ENCODE measurements around the gene BNC2. TPM values are rescaled to one million over a fixed set of nuclear protein-coding genes. Genes with fewer than 3 reads are reported as not detected.

Gene BNC2
- total RNA-seq, 2 donors from 2014 or later = 16.1 to 16.9 TPM

DNA sequence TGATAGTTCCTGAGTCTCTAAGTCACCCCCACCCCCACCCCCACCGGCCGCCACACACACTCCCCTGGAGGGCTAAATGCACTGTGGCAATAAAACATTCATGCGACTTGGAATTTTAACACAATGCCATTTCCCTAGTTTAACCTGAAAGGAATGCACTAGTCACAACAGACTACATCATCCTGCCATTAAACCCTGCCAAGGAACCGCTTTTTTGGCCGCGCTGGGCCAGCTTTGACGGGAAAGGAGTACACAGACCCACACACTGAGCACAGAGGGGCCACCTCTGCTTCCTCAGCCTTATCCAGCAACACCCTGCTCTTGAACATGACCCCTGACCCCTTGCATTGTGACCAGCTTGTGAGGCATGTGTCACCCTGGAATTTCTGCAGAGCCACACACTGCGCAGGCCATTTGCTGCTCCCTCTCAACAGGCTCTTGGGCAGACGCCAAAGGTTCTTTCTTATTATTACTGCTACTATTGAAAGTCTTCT is 165.3 kb downstream of the BNC2 start:
- peak overlapping the region; percentile 73 for H3K4me3 ChIP-seq
- H3K27me3 ChIP-seq (replicated peaks; ENCODE audit: insufficient read depth) = no peaks in the 10 kb centered on the region
- no peaks in the 10 kb centered on the region for H3K36me3 ChIP-seq
- peak overlapping the region; percentile 90 to 94 for H3K27ac ChIP-seq
- ATAC-seq (ENCODE audit: insufficient number of reproducible peaks, low FRiP score, low read depth) = peak; percentile 97
- DNase-seq (ENCODE audit: low spot score) = peak; percentile 93
- TF ChIP-seq, protein P1, sequence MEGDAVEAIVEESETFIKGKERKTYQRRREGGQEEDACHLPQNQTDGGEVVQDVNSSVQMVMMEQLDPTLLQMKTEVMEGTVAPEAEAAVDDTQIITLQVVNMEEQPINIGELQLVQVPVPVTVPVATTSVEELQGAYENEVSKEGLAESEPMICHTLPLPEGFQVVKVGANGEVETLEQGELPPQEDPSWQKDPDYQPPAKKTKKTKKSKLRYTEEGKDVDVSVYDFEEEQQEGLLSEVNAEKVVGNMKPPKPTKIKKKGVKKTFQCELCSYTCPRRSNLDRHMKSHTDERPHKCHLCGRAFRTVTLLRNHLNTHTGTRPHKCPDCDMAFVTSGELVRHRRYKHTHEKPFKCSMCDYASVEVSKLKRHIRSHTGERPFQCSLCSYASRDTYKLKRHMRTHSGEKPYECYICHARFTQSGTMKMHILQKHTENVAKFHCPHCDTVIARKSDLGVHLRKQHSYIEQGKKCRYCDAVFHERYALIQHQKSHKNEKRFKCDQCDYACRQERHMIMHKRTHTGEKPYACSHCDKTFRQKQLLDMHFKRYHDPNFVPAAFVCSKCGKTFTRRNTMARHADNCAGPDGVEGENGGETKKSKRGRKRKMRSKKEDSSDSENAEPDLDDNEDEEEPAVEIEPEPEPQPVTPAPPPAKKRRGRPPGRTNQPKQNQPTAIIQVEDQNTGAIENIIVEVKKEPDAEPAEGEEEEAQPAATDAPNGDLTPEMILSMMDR (IDR thresholded peaks at IDR 0.05) = no peak
- no peaks in the 10 kb centered on the region for H3K9me3 ChIP-seq
- peaks cover 21 to 57% of the 10 kb centered on the region in 2 donors for H3K4me1 ChIP-seq (ENCODE audit: control insufficient read depth in 1 of 2, low read depth in 2 of 2)

DNA sequence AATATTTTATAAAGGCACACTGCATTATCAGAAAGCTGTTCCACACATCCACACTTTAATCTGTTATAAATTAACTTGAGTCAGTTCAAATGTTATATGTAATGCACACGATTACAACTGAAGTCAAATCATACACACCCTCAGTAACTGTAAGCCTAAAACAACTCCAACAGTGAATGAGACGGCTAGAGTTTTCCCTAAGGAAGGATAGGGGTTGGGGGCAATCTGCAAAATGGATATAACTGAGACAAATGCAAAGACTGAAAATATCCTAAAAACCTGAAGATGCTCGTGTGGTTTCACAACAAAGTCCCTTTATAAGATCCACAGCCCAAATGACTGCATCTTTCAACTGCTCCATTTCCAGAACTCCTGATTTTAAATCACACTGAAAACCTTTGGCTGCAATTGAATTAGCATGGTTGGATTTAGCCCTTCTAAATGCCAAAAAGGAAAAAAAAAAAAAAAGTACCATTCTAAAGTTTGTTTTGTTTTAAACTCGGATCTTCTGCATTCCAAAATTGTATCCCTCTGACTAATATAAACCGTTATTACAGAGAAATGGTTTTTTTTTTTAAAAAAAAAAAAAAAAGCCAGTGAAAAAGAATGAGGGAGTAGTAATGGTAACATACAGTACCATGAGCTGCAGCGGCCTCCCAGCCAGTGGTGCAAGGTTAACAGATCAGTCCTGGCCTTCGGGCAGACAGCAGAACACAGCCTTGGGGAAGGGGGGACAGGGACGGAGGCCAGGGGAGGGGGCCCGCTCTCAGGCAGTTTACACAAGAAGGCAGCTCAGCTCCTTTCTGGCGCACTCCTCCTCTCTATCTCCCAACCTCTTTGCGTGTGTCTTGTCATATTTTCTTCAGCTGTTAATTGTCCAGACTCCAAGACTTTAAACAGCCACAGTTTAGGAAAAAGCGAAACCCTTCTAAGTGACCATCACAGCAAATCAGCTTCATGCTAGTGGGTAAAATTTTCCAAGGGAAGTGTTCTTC is 166.1 kb downstream of the BNC2 start:
- Histone ChIP-seq H3K9me3 (no peaks in the 10 kb centered on the region), H3K4me1 (ENCODE audit: control insufficient read depth in 1 of 2, low read depth in 2 of 2) (peaks cover 21 to 57% of the 10 kb centered on the region in 2 donors), H3K36me3 (no peaks in the 10 kb centered on the region), H3K27ac (peak overlapping the region; percentile 90 to 94), H3K27me3 (replicated peaks; ENCODE audit: insufficient read depth) (no peaks in the 10 kb centered on the region), H3K4me3 (peak overlapping the region; percentile 73)
- ATAC-seq (ENCODE audit: insufficient number of reproducible peaks, low FRiP score, low read depth) (peak; percentile 6), DNase-seq (ENCODE audit: low spot score) (peak; percentile 24)
- TF ChIP-seq, protein P1 (IDR thresholded peaks at IDR 0.05) = no peak

DNA sequence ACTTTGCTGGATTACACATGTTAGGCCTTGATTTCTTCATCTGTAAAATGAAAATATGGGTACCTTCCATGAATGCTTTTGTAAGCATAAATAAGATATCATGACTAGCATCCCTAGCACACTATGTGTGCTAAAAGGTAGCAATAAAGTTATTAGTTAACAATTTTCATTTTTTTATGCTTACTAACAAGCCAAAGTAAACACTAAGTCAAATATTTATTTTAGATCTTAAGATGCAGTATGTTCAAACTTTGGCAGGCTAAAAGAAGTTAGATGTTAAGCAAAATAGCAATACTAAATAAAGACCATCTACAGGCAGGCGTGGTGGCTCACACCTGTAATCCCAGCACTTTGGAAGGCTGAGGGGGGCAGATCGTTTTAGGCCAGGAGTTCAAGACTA is 169.1 kb downstream of the BNC2 start:
- H3K27me3 ChIP-seq (replicated peaks; ENCODE audit: insufficient read depth) = no peaks in the 10 kb centered on the region
- no peaks in the 10 kb centered on the region for H3K36me3 ChIP-seq
- no peaks in the 10 kb centered on the region for H3K9me3 ChIP-seq
- H3K4me1 ChIP-seq (ENCODE audit: control insufficient read depth in 1 of 2, low read depth in 2 of 2) = peaks cover 21 to 43% of the 10 kb centered on the region in 2 donors
- no peak for DNase-seq (ENCODE audit: low spot score)
- H3K27ac ChIP-seq = no peak overlapping the region
- no peak overlapping the region for H3K4me3 ChIP-seq
- TF ChIP-seq, protein P1 (IDR thresholded peaks at IDR 0.05) = no peak
- no peak for ATAC-seq (ENCODE audit: insufficient number of reproducible peaks, low FRiP score, low read depth)

DNA sequence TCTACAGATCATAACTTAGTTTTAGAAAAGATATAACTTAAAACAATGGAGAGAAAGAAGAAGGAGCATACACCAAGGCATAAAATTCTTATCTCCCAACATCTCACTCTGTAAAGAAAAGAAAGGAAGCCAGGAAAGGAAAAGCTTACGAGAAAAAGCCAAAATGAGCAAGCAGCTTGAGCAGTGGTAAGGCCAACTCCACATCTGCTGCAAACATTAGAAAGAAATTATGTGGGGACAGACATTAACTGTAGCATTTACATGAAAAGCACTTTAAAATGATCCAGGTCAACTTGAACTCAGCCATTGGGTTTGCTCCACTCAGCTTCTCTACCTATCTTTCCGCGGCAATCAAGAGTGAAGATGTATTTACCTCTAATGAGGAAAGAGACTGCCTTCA is 176.9 kb downstream of the BNC2 start:
- Histone ChIP-seq H3K4me1 (ENCODE audit: control insufficient read depth in 1 of 2, low read depth in 2 of 2) (peaks cover 0 to 3% of the 10 kb centered on the region in 2 donors), H3K36me3 (no peaks in the 10 kb centered on the region), H3K27me3 (replicated peaks; ENCODE audit: insufficient read depth) (no peaks in the 10 kb centered on the region), H3K9me3 (no peaks in the 10 kb centered on the region), H3K27ac (no peak overlapping the region), H3K4me3 (no peak overlapping the region)
- DNase-seq (ENCODE audit: low spot score) (no peak), ATAC-seq (ENCODE audit: insufficient number of reproducible peaks, low FRiP score, low read depth) (no peak)
- TF ChIP-seq, protein P1 (IDR thresholded peaks at IDR 0.05) = no peak

DNA sequence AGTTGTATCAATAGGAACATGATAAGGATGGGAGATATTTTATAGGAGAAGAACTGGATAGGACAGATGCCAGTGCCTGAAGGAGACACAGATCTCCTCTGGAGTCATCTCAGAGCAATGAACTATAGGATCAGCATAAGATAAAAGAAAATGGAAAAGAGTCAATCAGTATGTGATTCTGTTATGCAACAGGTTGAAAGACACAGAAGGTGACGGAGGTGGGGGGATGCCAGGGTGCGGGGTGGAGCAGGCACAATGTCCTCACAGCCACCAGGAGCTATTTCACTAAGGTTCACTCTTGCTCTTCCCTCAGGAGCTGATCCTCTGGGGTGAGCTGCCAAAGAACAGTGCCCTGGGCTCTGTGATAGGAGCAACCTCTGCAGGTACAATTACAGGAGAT is 179.8 kb downstream of the BNC2 start:
- no peak overlapping the region for H3K27ac ChIP-seq
- H3K4me3 ChIP-seq = no peak overlapping the region
- no peak for ATAC-seq (ENCODE audit: insufficient number of reproducible peaks, low FRiP score, low read depth)

More for the DNA sequence above, 179.8 kb downstream of the BNC2 start:
- peaks cover 0 to 5% of the 10 kb centered on the region in 2 donors for H3K4me1 ChIP-seq (ENCODE audit: control insufficient read depth in 1 of 2, low read depth in 2 of 2)
- no peaks in the 10 kb centered on the region for H3K27me3 ChIP-seq (replicated peaks; ENCODE audit: insufficient read depth)
- no peaks in the 10 kb centered on the region for H3K9me3 ChIP-seq
- H3K36me3 ChIP-seq = no peaks in the 10 kb centered on the region
- TF ChIP-seq, protein P1 (IDR thresholded peaks at IDR 0.05) = no peak
- DNase-seq (ENCODE audit: low spot score) = no peak
